GM21447 (cell line): ENCODE results near the gene FSTL5.

Experiments used
- ATAC-seq: cut with Tn5 transposase; IDR thresholded peaks from one replicate; pipeline ENCODE4 v1.9.1; 2021; ENCODE audit not compliant: unreplicated experiment

FSTL5 gene

GRCh38 chr4:161466316-161466715 is 697.5 kb downstream of the FSTL5 start:
- no peak for ATAC-seq

DNA sequence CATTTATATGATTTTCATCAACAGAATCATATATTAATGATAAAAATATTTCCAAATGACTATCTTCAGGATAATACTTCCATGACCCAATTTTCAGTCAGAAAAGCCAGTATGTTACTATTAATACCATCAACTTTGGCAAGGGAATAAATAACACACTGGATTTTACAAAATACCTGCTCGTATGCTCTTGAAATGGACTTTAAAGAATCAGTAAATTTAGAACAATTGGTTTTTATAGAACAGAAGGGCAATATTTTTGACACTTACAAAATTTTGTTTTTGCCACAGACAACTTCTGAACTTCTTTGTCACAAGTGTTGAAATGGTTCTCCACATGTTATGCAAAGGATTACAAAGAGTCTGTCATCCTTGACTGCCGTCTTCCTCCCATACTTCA is 700.4 kb downstream of the FSTL5 start:
- ATAC-seq = no peak

DNA sequence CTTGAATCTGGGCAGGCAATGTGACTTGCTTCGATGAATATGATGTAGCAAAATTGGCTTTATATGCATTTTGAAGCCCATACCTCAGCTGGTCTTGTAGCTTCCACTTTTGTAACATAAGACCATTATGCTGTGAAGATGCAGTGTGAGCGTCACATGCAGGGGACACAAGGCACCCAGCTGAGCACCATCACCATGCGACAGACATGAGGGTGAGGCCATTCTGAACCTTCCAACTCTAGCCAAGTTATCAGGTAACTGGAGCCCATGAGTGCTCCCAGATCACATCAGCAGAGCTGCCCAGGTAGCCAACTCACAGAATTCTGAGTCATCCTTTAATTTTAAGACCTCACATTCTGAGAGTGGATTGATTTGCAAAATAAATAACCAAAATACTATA is 705.9 kb downstream of the FSTL5 start:
- ATAC-seq = no peak

DNA sequence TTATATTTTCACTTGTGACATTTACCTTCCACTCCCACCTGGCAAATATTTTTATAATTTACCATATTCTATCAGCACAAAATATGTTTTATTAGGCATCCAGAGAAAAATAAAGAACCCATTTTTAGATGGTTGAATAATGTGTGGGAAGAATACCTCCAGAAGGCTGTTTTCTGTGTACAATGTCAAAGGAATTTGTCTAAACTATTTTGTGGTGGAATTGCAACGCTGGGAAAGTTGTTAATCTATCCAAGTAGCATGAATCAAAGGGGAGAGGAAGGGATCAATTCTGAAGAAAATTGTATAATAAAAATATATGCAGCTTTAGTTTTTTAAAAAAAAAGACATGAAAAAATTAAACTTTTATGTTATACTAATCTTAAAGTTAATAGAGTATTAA is 706.5 kb downstream of the FSTL5 start:
- no peak for ATAC-seq

DNA sequence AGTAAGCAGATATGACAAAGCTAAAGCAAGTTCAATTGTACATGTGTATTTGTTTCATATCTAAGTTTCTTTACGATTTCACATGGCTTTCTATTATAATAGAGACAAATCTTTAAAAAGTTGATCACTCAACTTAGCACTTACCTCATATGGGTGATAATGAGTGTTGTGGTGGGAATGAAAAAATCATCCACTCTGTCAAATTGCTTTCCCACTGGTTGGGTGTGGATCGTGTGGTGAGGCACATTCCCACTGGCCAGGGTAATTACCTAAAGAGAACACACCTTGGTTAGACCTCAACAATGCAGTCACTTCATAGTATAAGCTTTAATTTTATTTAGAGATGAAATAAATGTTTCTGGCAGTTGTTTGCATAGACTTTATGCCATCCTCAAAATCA is 708.9 kb downstream of the FSTL5 start:
- no peak for ATAC-seq

DNA sequence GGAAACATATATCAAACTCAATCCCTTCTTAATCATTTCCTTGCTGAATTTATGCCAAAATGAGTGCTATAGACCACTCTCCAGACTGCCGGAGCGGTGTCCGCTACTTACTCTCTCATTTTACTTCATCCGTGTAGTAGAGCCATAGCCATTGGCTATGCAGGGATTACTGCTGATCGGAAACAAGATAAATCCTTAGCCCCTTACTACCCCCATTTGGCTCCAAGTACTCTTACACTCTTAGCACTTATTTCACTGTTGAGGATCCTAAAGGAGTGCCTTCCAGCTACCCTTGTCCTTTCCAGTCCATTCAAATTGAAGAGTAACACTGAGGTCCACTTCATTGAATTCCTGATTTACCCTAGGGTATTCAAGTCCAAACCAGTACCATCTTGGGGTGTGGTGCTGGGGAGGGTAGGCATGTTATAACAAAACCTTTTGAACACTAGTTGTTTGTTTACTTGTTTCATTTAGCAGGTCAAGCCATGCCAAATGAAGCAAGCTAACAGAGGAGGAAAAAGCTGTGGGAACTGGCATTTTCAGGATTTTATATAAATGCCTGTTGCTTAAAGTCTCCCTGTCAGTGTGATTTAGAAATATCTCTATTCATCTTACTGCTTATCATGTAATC is 715.1 kb downstream of the FSTL5 start:
- no peak for ATAC-seq

DNA sequence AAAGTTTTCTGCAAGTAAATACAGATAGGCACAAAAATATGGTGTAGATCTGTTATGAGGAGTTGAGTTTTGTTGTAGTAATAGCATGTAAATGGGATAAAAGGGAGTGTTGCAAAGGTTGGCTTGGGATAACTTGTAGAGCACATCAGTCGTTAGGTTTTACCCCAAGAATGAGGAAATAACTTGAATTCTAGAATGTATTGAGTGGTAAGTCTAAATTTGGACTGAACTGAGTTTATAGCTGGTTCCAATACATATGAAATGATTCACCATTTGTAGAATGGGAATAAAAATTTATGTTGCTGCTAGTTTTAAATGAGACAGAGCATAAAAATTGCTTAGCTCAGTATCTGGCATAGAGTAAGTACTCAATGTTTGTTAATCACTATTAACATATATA is 719.2 kb downstream of the FSTL5 start:
- no peak for ATAC-seq

GRCh38 chr4:161442921-161443320 is 720.9 kb downstream of the FSTL5 start:
- ATAC-seq = no peak

- no peak for ATAC-seq
Observed at GRCh38 chr4:161438096-161438495, 725.7 kb downstream of the FSTL5 start.

DNA sequence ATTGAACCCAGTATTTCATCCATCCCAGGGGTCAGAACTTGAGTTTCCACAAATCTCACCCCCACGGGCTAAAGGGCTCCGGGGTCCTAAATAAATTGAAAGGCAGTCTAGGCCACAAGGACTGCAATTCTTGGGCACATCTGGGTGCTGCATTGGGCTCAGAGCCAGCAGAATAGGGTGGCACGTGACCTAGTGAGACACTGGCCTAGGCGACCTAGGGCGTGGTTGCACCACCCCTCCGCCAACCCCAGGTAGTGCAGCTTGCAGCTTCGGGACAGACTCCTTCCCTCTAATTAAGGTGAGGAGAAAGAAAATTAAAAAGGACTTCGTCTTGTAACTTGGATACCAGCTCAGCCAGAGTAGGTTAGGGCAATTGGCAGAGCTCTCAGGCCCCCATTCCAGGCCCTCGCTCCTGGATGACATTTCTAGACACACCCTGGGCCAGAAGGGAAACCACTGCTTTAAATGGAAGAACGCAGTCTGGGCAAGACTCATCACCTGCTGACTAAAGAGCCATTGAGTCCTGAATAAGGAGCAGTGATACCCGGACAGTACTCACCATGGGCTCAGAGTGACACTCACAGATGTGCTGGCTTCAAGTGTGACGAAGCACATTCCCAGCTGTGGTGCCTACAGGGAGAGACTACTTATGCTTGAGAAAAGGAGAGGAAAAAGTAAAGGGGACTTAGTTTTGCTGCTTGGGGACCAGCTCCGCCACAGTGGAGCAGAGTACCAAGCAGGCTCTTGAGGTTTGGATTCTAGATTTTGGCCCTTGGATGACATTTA is 735.4 kb downstream of the FSTL5 start:
- no peak for ATAC-seq

- no peak for ATAC-seq
Observed at GRCh38 chr4:161419822-161420221, 744.0 kb downstream of the FSTL5 start.

GRCh38 chr4:161411901-161412300 is 751.9 kb downstream of the FSTL5 start:
- ATAC-seq = no peak

DNA sequence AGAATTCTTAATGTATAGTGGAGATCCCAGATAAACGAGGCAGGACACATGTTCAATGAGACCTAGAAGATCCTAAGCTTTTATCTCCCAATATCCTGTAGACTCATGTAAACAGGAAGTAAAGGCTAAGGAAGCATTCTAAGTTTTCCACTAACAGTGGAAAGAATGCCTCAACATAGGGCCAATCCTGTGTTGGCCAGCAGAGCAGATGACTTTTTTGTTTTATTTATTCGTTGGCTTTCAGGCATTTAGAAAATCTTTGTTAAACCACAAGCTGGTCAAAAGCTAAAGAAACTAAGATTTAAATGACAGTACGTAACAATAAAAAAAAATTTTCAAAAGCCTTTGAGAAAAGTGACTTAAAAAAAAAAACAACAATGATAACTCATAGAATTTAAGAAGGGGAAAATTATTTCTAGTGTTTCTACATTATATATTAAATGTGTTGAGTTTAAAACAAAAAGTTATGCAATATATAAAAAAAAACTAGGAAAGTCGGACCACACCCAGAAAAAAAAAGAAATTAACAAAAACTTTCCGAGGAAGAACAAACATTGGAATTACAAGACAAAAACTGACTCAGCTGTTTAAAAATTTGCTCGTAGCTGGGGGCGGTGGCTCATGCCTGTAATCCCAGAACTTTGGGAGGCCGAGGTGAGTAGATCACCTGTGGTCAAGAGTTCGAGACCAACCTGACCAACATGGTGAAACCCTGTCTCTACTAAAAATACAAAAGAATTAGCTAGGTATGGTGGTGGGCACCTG is 759.3 kb downstream of the FSTL5 start:
- no peak for ATAC-seq

GRCh38 chr4:161403781-161404180 is 760.0 kb downstream of the FSTL5 start:
- ATAC-seq = no peak

DNA sequence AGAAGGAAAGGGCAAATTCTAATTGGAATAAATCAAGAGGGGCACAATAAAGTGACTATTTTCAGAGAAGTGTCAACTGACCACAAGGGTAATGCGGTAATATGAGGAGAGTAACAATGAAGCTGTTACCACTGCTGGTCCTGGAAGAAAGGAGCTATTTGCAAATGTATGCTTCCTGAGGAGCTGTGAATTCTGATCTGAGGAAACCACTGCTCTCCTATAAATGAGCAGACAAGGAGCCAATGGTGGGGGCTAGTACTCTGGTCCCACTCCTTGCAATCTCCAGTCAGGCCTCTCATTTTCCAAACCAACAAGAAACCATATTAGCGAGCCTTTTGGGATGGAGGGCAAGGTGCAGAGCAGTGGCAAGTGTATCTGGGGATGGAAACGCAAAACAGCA is 770.2 kb downstream of the FSTL5 start:
- no peak for ATAC-seq

- no peak for ATAC-seq
Observed at GRCh38 chr4:161382655-161383054, 781.1 kb downstream of the FSTL5 start.

- ATAC-seq = no peak
Observed at GRCh38 chr4:161376275-161376674, 787.5 kb downstream of the FSTL5 start.

GRCh38 chr4:161364681-161365080 is 799.1 kb downstream of the FSTL5 start:
- ATAC-seq = no peak

DNA sequence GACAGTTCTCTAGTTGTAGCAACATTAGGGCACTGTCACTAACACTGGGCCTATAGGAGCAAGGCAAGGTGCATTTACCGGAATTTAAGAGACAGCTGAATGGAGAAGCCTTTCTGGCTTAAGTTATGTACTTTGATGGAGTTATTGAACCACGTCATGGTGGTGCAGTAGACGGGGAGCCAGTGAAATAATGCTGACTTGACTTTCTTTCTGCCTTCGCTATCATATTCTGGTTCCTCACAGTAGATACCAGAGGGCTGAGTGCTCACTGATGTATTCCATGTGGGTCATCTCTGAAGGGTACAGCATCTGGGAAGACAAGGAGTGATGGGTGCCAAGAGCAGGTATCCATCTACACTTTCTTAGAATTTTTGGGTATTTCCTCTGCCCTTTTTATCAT is 802.8 kb downstream of the FSTL5 start:
- no peak for ATAC-seq

- no peak for ATAC-seq
Observed at GRCh38 chr4:161359491-161359890, 804.3 kb downstream of the FSTL5 start.

DNA sequence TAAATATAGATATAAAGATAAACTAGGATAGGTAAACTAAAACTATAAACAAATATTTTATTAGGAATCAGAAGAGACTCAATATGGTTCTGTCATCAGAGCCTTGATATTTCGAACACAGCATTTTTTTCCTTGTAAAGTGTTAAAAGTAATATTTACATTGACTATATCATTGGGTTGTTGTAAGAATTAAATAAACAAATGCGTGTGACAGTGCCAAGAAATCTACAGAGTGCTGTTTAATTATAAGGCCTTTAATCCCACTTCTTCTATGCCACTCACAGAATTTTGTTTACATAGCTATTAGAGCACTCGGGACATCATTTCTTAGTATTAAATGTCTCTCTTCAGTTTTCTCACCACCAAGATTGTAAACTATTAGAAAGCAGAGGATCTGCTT is 807.4 kb downstream of the FSTL5 start:
- ATAC-seq = no peak

DNA sequence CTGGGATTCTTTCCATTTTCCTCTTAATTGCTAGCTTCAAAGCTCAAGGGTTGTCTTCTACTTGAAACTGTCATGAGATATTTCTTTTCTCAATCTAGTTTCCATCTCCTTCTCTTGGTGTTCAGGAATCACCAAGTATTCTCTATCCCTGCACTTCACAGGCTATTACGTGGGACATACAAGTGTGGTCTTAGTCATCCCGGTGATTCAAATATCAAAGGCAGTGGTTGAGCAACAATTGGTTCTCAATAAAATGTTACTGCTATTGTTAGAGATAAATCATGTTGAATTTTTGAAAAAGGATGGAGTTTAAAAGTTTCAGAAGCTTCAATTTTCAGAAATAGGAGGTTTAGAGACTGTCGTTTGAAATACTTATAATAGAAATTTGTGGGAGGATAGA is 812.9 kb downstream of the FSTL5 start:
- no peak for ATAC-seq
